H9 (cell line): Measurements from ENCODE around the gene EIF3M. TPM values are rescaled to one million over a fixed set of nuclear protein-coding genes. Genes with fewer than 3 reads are reported as not detected.

Experiments
- DNase-seq: peaks from one replicate; pipeline ENCODE4 v3.0.0-alpha.2; 2017
- H2AFZ ChIP-seq: one replicate; pipeline ENCODE4 v1.6.1; 2013; ENCODE audit warnings: mild to moderate bottlenecking, low read length, control low read depth, moderate library complexity
- H2AK5ac ChIP-seq: 2 replicates; pipeline ENCODE4 v1.6.1; 2013; ENCODE audit warnings: low read length, control low read depth, mixed read lengths; ENCODE audit not compliant: insufficient read length
- H2BK120ac ChIP-seq: one replicate; pipeline ENCODE4 v1.6.1; 2013; ENCODE audit warnings: low read depth, mild to moderate bottlenecking, low read length, control low read depth, inconsistent platforms; ENCODE audit not compliant: poor library complexity, severe bottlenecking
- H2BK12ac ChIP-seq: 2 replicates; pipeline ENCODE4 v1.6.1; 2013; ENCODE audit warnings: low read length, control low read depth, mixed read lengths, low read depth; ENCODE audit not compliant: insufficient read length
- H2BK15ac ChIP-seq: 2 replicates; pipeline ENCODE4 v1.6.1; 2013; ENCODE audit warnings: low read depth, low read length, control low read depth
- H2BK20ac ChIP-seq: one replicate; pipeline ENCODE4 v1.6.1; 2013; ENCODE audit warnings: low read depth, mild to moderate bottlenecking, low read length, control low read depth, inconsistent platforms; ENCODE audit not compliant: poor library complexity, severe bottlenecking
- H2BK5ac ChIP-seq: 2 replicates; pipeline ENCODE4 v1.6.1; 2013; ENCODE audit warnings: low read length, control low read depth, mixed read lengths; ENCODE audit not compliant: insufficient read length
- H3K14ac ChIP-seq: 2 replicates; pipeline ENCODE4 v1.6.1; 2013; ENCODE audit warnings: low read length, control low read depth; ENCODE audit not compliant: insufficient read depth
- H3K18ac ChIP-seq: 2 replicates; pipeline ENCODE4 v1.6.1; 2013; ENCODE audit warnings: low read depth, mild to moderate bottlenecking, mixed read lengths, low read length, control low read depth; ENCODE audit not compliant: insufficient read length
- H3K23ac ChIP-seq: 2 replicates; pipeline ENCODE4 v1.6.1; 2013; ENCODE audit warnings: low read length, control low read depth, mixed read lengths, low read depth; ENCODE audit not compliant: insufficient read length
- H3K23me2 ChIP-seq: 2 replicates; pipeline ENCODE4 v1.6.1; 2013; ENCODE audit warnings: low read depth, mild to moderate bottlenecking, mixed read lengths, low read length, control low read depth; ENCODE audit not compliant: insufficient read length, poor library complexity, severe bottlenecking
- H3K27ac ChIP-seq: 2 replicates; pipeline ENCODE4 v1.5.1; 2013; ENCODE audit warnings: low read length, control low read depth, mixed read lengths, low read depth; ENCODE audit not compliant: insufficient read length
- H3K27me3 ChIP-seq: 2 replicates; pipeline ENCODE4 v1.6.1; 2013; ENCODE audit warnings: low read length, control low read depth, inconsistent platforms; ENCODE audit not compliant: insufficient read depth
- H3K4ac ChIP-seq: 2 replicates; pipeline ENCODE4 v1.6.1; 2013; ENCODE audit warnings: low read depth, mild to moderate bottlenecking, control low read depth, inconsistent platforms, low read length, moderate library complexity
- H3K4me1 ChIP-seq: 2 replicates; pipeline ENCODE4 v1.6.1; 2013; ENCODE audit warnings: low read length, control low read depth, inconsistent platforms; ENCODE audit not compliant: insufficient read depth
- H3K4me2 ChIP-seq: 2 replicates; pipeline ENCODE4 v1.6.1; 2013; ENCODE audit warnings: low read length, control low read depth, mixed read lengths; ENCODE audit not compliant: insufficient read length, insufficient read depth
- H3K56ac ChIP-seq: 2 replicates; pipeline ENCODE4 v1.6.1; 2013; ENCODE audit warnings: low read depth, mild to moderate bottlenecking, mixed read lengths, low read length, control low read depth; ENCODE audit not compliant: insufficient read length
- H3K79me1 ChIP-seq: 2 replicates; pipeline ENCODE4 v1.6.1; 2013; ENCODE audit warnings: low read depth, mild to moderate bottlenecking, moderate library complexity, low read length, control low read depth, inconsistent platforms; ENCODE audit not compliant: insufficient read depth, poor library complexity, severe bottlenecking
- H3K79me2 ChIP-seq: 2 replicates; pipeline ENCODE4 v1.6.1; 2013; ENCODE audit warnings: low read length, control low read depth, inconsistent platforms; ENCODE audit not compliant: insufficient read depth
- H3K9ac ChIP-seq: 2 replicates; pipeline ENCODE4 v1.6.1; 2013; ENCODE audit warnings: low read length, control low read depth, mixed read lengths; ENCODE audit not compliant: insufficient read length; ENCODE audit errors: extremely low read depth
- H3K9me3 ChIP-seq: one replicate; pipeline ENCODE4 v1.6.1; 2013; ENCODE audit warnings: low read depth, low read length, inconsistent platforms; ENCODE audit not compliant: control insufficient read depth
- H3T11ph ChIP-seq: one replicate; pipeline ENCODE4 v1.6.1; 2013; ENCODE audit warnings: mild to moderate bottlenecking, low read length, control low read depth, inconsistent platforms
- H4K20me1 ChIP-seq: one replicate; pipeline ENCODE4 v1.6.1; 2013; ENCODE audit not compliant: control insufficient read depth, insufficient read length, insufficient read depth
- H4K5ac ChIP-seq: 2 replicates; pipeline ENCODE4 v1.6.1; 2013; ENCODE audit warnings: low read depth, mild to moderate bottlenecking, mixed read lengths, low read length, control low read depth; ENCODE audit not compliant: insufficient read length
- H4K8ac ChIP-seq: replicated peaks from 2 replicates; pipeline ENCODE4 v1.6.1; 2013; ENCODE audit warnings: low read length, control low read depth, mixed read lengths, low read depth; ENCODE audit not compliant: insufficient read length
- H4K91ac ChIP-seq: 2 replicates; pipeline ENCODE4 v1.6.1; 2013; ENCODE audit warnings: low read depth, mild to moderate bottlenecking, moderate library complexity, mixed read lengths, low read length, control low read depth; ENCODE audit not compliant: insufficient read length
- H3K27ac Mint-ChIP-seq, 3 experiments: 2 replicates in 2 of 3; 3 replicates in 1 of 3; pipeline ENCODE4 v1.8.0; 2020 to 2021; ENCODE audit warnings: mixed read lengths in 3 of 3, mild to moderate bottlenecking in 1 of 3, moderate library complexity in 1 of 3
- H3K27me3 Mint-ChIP-seq: 2 replicates; pipeline ENCODE4 v1.8.0; 2021; ENCODE audit warnings: low read depth, mild to moderate bottlenecking, moderate library complexity, mixed read lengths
- H3K36me3 Mint-ChIP-seq, 3 experiments: 2 replicates in 2 of 3; 3 replicates in 1 of 3; pipeline ENCODE4 v1.8.0; 2020 to 2021; ENCODE audit warnings: low read depth in 3 of 3, mixed read lengths in 3 of 3; ENCODE audit not compliant: insufficient read depth in 1 of 3
- H3K4me1 Mint-ChIP-seq, 2 experiments: 2 replicates each; pipeline ENCODE4 v1.8.0; 2020; ENCODE audit warnings: mixed read lengths in 2 of 2
- H3K4me3 Mint-ChIP-seq, 2 experiments: 2 replicates in 1 of 2; 3 replicates in 1 of 2; pipeline ENCODE4 v1.8.0; 2020 to 2021; ENCODE audit warnings: mild to moderate bottlenecking in 2 of 2, mixed read lengths in 2 of 2, moderate library complexity in 1 of 2
- H3K9me3 Mint-ChIP-seq, 2 experiments: 2 replicates in 1 of 2; 3 replicates in 1 of 2; pipeline ENCODE4 v1.8.0; 2020; ENCODE audit warnings: mild to moderate bottlenecking in 2 of 2, mixed read lengths in 2 of 2, moderate library complexity in 1 of 2
- WGBS: extraction: QIAGEN DNeasy Blood & Tissue Kit; methylation state at CpG from one replicate; pipeline ENCODE4 v1.1.7; 2013; ENCODE audit warnings: missing lambda C conversion rate, low lambda C conversion rate, mixed read lengths; ENCODE audit not compliant: insufficient read length; ENCODE audit errors: extremely low coverage; 5-methylcytosine and 5-hydroxymethylcytosine counted together
- total RNA-seq: library from RNA; stranded (reverse); gene quantifications from 2 replicates; pipeline ENCODE4 v1.2.1, GENCODE V29; 2021
- TF ChIP-seq, protein P1 (sequence below): fragments of 200-600 bp; sonication (generic); conservative IDR thresholded peaks from 3 replicates; pipeline ENCODE4 v1.8.0; 2021; ENCODE audit warnings: antibody characterized with exemption, mild to moderate bottlenecking

EIF3M gene
- total RNA-seq, 1 experiment from 2014 or later: 365 TPM

DNA sequence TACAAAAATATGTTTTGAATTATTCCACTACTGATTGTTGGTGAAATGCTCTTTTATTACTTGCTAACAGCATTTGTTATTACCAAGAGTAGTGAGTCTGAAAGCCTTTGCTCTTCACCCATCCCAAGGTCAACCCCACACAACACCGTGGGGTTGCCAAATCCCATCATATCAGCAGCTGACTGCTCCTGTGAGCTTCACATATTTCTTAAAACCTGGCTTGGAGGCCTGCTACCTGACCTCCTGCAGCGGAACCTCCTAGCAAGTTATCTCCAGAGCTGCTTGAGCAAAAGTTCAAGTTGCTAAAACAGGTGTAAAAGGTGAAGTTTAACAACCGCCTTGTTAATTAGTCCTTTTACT lies 20.1 kb upstream of the EIF3M start:
- Histone ChIP-seq H3K4me1 (no peaks in the 10 kb centered on the region), H3K18ac (no peak overlapping the region), H3K14ac (no peak overlapping the region), H3K23ac (no peak overlapping the region), H4K91ac (no peak overlapping the region), H2BK15ac (no peak overlapping the region), H3K79me2 (no peaks in the 10 kb centered on the region), H2AK5ac (no peak overlapping the region), H3K9me3 (no peaks in the 10 kb centered on the region), H3K56ac (no peak overlapping the region), H3K79me1 (no peaks in the 10 kb centered on the region), H4K5ac (no peak overlapping the region), H4K20me1 (no peaks in the 10 kb centered on the region), H2BK20ac (no peak overlapping the region), H3K27ac (no peak overlapping the region), H3T11ph (no peak overlapping the region), H3K4me2 (no peak overlapping the region), H2BK12ac (no peak overlapping the region), H3K9ac (no peak overlapping the region), H2BK120ac (no peak overlapping the region), H4K8ac (no peak overlapping the region), H3K4ac (no peak overlapping the region), H3K27me3 (no peaks in the 10 kb centered on the region), H2AFZ (no peak overlapping the region), H2BK5ac (no peak overlapping the region), H3K23me2 (no peaks in the 10 kb centered on the region)
- Mint-ChIP-seq H3K27me3 (peaks cover 2% of the 10 kb centered on the region), H3K4me1 (no peaks in the 10 kb centered on the region), H3K27ac (no peak overlapping the region), H3K4me3 (no peak overlapping the region), H3K36me3 (no peaks in the 10 kb centered on the region), H3K9me3 (no peaks in the 10 kb centered on the region)
- no peak for DNase-seq
- WGBS: no CpG with 5 or more reads among the region's 3 CpGs
- TF ChIP-seq, protein P1, sequence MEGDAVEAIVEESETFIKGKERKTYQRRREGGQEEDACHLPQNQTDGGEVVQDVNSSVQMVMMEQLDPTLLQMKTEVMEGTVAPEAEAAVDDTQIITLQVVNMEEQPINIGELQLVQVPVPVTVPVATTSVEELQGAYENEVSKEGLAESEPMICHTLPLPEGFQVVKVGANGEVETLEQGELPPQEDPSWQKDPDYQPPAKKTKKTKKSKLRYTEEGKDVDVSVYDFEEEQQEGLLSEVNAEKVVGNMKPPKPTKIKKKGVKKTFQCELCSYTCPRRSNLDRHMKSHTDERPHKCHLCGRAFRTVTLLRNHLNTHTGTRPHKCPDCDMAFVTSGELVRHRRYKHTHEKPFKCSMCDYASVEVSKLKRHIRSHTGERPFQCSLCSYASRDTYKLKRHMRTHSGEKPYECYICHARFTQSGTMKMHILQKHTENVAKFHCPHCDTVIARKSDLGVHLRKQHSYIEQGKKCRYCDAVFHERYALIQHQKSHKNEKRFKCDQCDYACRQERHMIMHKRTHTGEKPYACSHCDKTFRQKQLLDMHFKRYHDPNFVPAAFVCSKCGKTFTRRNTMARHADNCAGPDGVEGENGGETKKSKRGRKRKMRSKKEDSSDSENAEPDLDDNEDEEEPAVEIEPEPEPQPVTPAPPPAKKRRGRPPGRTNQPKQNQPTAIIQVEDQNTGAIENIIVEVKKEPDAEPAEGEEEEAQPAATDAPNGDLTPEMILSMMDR: no peak
